ENCODE results near the gene CLCN3.
"Not testable (repeated sequence)": the region's sequence is repeated elsewhere in the genome, so short reads cannot be mapped to it uniquely, and the experiment has no call there.

The CLCN3 gene

GRCh38 chr4:169707958-169708643 lies 87.7 kb downstream of the CLCN3 start:
- DNase-seq (ENCODE audit: low spot score) = no peak

DNA sequence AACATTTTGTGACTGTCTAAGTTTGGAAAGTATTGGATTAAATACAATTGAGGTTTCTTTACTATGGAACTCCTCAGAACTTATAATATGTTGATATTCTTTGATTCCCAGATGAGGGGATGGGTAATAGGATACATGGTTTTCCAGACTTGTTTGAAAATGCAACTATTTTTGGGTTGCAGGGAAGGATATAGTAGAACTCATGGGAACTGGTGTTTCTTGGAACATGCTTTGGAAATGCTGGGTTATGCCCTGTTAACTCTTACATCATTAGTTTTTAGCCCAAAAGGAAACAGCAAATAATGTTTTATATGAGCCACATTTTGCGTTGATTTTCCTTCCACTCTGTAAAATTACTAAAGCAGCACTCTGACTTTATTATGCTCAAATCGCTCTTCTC lies 95.4 kb downstream of the CLCN3 start:
- no peak for DNase-seq (ENCODE audit: low spot score)

GRCh38 chr4:169716677-169717076 lies 96.3 kb downstream of the CLCN3 start:
- no peak for DNase-seq (ENCODE audit: low spot score)

DNA sequence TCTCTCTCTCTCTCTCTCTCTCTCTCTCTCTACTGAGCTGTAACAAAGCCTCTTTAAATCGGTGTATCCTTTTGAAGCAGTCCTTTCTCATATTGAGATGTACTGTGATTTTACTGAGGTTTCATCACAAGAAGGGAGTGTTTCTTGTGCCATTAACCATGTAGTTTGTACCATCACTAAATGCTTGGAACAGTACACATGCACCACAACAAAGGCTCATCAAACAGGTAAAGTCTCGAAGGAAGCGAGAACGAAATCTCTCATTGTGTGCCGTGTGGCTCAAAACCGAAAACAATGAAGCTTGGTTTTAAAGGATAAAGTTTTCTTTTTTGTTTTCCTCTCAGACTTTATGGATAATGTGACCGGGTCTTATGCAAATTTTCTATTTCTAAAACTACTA lies 100.2 kb downstream of the CLCN3 start:
- DNase-seq (ENCODE audit: low spot score) = no peak

DNA sequence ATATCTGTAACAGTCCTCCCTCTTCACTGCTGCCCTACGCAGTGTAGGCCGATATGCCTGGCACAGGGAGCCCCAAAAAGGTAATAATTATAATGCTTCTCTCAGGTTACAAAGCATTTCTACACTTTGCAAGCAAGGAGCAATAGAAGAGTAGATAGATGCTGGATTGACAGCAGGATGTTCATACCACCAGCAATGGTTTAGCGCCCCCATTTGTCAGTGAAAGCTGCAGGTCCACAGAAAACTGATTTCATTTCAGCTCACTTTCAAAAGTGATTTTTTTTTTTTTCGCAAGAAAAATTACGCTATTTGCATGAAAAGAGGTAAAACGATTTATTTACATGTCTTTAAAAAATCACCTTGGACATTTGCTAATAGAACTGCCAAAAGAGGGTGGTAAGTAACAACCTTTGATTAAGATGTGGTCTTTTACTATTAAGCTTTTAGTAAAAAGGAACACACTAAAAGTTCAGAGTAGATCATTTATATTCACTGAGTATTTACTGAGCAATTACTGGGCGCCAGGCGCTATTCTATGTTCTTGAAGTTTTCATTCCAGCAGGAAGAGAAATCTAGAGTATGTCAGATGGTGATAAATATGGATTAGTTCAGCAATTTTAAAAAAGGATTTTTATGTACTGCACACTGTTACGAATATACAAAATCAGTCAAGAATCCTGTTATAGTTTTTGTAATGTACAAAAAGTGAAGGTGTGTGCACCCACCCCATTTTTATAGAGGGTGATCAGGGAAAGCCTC lies 103.0 kb downstream of the CLCN3 start:
- peak; percentile 14 for DNase-seq (ENCODE audit: low spot score)

DNA sequence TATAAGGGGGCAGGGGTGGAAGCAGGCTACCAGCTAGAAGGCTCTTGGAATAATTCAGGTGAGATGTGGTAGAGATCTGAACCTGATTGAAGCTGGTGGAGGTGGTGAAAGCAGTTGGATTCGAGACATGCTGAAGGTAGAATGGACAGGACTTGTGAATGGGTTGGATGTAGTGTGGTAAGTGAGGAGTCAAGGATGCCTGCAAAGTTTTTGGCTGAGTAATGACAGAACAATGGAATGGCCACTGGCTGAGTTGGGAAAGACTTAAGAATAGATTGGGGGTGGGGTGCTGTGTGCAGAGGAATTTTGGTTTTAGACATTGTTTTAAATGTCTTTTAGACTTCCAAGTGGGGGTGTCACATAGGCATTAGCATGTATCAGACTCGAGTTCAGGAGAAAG lies 103.9 kb downstream of the CLCN3 start:
- no peak for DNase-seq (ENCODE audit: low spot score)

DNA sequence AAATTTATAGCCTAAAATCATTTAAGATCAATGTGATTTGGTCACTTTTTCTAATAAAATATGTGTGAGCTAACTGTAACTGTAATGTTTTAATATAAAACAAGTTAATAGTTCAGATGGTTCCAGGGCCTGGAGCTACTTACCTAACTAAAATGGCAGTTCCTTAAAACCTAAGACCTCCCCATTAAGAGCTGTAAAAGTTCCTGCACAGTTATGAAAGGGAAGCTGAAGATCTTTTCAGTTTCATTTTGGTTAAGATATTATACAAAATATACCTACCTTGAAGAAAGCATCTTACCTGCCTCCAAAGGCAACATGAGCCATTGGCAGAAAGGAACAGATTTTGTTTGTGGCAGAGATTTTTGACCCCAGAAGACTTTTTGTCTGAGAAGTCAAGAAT lies 107.2 kb downstream of the CLCN3 start:
- no peak for DNase-seq (ENCODE audit: low spot score)

- no peak for DNase-seq (ENCODE audit: low spot score)
Measured at GRCh38 chr4:169730564-169730963, 110.2 kb downstream of the CLCN3 start.

- not testable (repeated sequence) for DNase-seq (ENCODE audit: low spot score)
Measured at GRCh38 chr4:169738604-169739003, 118.2 kb downstream of the CLCN3 start.

DNA sequence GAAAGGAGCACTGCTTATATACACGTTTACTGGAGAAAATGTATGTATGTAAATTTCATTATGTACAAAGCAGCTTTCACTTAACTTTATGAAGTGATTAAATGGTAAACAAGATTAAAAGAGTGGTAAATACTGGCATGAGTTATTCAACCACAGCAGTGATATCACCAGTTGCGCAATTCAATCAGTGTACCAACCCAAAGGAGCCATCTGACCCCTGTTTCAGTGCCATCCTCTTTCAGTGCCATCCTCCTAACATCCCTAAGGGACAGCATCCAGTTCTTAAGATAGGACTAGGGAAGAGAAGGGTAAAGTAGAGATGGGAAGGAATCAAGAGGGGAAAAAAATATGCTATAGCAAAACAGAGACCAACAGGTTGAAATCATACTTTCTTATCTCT lies 121.2 kb downstream of the CLCN3 start:
- DNase-seq (ENCODE audit: low spot score) = no peak

DNA sequence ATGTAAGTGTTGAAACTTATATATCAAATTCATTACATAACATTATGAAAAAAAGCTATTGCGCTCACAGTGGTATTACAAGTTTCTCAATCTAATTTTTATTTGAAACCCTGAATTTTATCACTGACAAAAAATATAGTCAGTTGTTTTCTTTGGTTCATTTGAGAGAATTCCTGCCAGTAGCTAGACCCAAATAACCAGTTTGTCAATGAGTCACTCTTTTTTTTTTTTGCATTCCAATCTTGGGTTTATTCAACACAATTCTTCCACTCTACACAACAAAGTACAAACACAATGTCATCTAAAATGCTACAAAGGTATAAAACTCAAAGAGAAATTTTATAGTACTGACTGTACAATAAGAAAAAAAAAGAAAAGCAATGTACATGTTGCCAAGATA lies 124.2 kb downstream of the CLCN3 start:
- DNase-seq (ENCODE audit: low spot score) = no peak

DNA sequence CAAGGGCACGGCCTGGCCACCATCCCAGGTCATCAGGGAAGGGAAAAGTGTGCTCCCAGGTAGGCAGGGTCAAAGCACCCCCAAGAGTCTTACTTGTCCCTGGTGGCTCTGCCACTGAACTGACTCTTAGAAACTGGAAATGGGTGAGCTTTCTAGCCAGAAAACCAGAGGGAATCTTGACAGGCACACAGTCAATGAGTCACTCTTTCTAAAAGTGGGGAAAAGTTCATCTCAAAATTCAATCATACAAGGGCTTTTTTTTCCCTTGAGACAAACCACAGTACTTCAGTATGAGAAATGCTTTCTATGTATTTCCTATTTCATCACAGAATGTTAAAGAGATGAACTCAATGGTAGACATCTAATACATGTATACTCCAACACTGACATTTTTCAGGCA lies 124.9 kb downstream of the CLCN3 start:
- no peak for DNase-seq (ENCODE audit: low spot score)

- DNase-seq (ENCODE audit: low spot score) = no peak
Measured at GRCh38 chr4:169756971-169757574, 136.7 kb downstream of the CLCN3 start.

DNA sequence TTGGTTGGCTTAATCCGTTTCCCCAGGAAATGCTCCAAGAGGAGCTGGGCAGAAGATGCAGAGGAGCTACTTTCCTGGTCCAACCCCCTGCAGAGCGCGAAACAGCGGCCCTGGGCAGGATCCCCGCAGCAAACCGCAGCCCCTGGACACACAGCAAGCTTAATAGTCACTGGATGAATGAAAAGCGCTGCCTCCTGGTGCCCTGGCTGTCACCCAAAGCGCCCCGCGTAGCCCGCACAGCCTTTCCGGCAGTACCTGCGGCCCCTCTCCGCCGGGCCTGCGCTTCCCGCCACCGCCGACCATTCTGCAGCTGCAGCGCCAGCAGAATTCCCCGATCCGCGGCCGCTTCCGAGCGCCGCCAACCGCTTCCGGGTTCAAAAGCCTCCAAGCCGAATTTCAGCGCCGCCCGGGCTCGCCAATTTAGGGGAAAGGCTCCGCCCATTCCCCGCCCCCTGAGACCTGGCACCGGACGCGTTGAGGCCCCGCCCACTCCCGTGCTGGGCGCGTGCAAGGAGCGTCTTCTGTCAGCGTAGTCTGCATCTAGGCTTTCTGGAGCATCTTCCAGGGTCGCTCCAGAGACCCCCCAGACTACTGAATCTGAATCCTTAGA lies 137.3 kb downstream of the CLCN3 start, which contains the start of gene HPF1:
Gene HPF1 (minus strand): TSS at position 370 of the 610 bp plus-strand sequence. CDS start 67 bp downstream, at position 303.
- peak; percentile 92 for DNase-seq (ENCODE audit: low spot score)

DNA sequence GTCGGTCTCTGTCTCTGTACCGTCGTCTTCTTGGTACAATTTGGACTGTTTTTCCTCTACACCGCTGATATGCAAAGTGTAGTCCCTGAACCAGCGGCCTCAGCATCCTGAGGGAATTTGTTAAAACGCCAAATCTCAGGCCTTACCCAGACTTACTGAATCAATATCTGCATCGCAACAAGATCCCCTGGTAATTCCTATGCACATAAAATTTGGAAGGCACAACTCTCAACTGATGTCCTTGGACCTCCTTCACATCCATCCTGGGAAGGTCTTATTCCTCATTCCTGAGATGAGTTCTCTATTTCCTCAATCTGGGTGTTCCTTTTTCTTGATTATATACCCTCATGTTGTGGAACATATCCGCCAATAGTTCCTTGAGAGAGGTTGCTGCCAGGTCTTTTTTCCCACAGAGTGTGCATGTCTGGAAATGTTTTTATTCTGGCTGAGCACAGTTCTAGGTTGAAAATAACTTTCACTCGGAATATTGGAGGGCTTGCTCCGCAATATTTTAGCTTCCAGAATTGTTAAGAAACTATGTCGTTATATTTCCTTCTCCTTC lies 138.1 kb downstream of the CLCN3 start:
- DNase-seq (ENCODE audit: low spot score) = no peak

GRCh38 chr4:169761846-169762245 lies 141.5 kb downstream of the CLCN3 start:
- DNase-seq (ENCODE audit: low spot score) = no peak

DNA sequence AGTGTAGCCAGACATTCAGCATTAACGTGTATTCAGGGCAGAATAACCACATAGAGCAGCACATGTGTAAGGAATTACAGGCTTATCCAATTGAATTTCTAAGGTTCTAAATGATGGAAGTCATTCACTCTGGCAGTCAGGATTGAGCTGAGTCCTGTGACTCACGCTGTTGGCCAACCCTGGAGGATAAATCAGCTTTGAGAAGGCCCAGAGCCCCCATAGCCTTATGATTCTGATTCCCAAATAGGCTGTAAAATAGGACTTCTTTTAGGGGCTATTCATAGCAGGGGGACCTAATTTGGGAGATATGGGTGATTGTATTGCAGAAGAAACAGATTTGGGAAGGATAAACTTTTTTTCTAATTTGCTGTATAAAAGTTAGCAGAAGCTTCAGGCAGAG lies 145.5 kb downstream of the CLCN3 start:
- no peak for DNase-seq (ENCODE audit: low spot score)

DNA sequence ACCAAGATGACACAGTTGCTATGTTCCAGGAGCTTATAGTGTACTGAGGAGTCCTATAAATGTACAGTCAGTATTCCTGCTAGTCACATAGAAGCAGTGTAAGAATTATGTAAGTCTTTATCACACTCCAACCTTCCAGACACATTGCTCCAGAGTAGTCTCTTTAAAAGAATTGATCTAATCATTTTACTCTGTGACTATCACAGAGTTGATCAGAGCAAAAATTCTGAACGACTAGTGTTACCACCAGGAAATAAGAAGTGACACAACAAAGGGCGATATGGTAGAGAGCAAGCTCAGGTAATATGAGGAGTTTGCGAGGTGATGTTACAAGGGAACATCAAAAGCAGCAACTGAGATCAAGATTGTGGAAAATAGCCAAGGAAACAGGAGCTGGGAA lies 146.4 kb downstream of the CLCN3 start:
- no peak for DNase-seq (ENCODE audit: low spot score)

DNA sequence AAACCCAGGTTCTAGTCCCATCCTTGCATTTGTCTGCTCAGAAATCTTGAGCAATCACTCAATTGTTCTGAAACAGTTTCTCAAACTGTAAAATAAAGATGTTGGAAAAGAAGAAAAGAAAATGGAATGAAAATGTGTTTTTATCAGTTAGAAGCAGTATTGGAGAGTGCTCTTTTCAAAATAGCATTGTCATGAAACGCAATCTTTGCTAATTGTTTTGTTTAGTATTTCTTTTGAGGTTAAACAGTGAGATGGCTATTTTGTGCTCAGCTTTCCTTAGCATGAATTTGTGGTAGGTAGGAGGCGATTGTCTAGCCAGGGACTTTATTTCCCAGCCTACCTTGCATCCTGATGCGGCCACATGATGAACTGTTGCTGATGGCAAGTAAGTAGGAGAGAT lies 148.0 kb downstream of the CLCN3 start:
- no peak for DNase-seq (ENCODE audit: low spot score)

DNA sequence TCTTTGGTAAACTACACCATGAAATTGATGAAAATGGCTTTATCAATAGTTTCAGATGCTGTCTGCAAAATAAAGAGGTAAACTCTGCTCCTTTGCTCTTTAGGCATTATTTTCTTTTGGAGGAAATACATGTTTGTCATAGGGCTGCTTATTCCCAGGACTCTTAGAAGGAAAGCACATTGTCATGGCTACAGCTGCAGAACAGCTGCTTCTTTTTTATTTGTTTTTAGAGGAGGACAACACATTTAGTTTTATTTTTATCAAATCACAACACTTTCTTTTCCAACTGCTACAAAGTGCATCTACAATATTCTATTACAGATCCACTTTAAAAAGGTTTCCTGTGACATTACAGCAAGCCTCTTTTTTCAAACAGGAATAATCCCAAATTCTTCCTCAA lies 150.0 kb downstream of the CLCN3 start:
- no peak for DNase-seq (ENCODE audit: low spot score)

DNA sequence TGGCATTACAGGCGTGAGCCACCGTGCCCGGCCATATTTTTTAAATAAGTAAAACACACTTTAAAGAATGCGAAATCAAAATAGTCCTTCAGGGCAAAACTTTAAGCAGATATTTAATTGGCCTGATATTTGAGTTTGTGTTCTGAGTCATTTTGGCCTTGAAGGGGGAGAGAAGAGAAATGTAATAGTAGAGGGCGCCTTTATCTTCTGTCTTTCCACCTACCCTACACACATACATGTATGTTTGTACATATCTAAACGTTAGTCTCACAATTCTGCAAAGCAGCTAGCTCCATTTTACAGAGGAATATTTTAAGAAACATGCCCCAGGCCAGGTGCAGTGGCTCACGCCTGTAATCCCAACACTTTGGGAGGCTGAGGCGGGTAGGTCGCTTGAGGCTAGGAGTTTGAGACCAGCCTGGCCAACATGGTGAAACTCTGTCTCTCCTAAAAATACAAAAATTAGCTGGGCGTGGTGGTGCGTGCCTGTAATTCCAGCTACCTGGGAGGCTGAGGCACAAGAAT lies 151.2 kb downstream of the CLCN3 start:
- not testable (repeated sequence) for DNase-seq (ENCODE audit: low spot score)
